Suprapubic skin (tissue), 3 donors: ENCODE data around the gene GNB2.

ENCODE experiments used
- CTCF ChIP-seq, 2 donors: fragments of 200-600 bp in 1 of 2; fragments of 450-650 bp in 1 of 2; sonication (generic) in 1 of 2; IDR thresholded peaks; one replicate each; pipeline ENCODE4 v1.5.1; 2016 to 2019; ENCODE audit warnings: antibody characterized with exemption in 2 of 2, mild to moderate bottlenecking in 1 of 2, moderate library complexity in 1 of 2
- POLR2A ChIP-seq, 2 donors: fragments of 450-650 bp; IDR thresholded peaks; one replicate each; pipeline ENCODE4 v1.6.1; 2017; ENCODE audit warnings: antibody characterized with exemption in 2 of 2, mild to moderate bottlenecking in 2 of 2, moderate library complexity in 2 of 2

DNA sequence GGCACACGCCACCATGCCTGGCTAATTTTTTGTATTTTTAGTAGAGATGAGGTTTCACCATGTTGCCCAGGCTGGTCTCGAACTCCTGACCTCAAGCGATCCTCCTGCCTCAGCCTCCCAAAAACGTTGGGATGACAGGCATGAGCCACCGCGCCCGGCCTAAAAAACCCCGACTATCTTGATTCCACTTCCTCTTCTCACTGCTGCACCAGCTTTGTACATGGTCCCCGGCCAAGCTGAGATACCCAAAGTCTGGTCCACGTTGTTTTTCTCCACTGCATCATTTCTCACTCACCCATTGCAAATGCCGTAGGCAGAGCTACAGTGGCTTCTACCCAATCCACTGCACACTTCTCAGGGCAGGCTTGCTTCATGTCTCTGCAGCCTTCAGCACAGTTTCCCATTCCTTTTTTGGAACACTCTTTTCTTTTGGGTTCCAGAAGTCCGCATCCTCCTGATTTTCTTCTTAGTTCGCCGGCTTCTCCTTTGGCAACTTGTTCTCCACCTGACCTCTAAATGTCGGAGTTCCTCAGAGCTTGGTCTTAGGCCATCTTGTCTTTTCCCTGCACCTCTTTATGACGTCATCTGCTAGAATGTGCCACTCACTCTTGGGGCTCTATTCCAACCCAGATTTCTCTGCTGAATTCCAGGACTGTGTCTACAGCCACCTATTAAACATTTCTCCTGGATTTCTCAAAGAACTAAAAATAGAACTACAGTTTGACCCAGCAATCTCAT, 6.0 kb upstream of the GNB2 start:
- TF ChIP-seq POLR2A (IDR thresholded peaks at IDR 0.05): no peak
- TF ChIP-seq CTCF (IDR thresholded peaks at IDR 0.05): no peak
